Iris pigment epithelial cell (primary cell): Measurements from ENCODE around the gene ARHGEF16.
A peak's percentile ranks its signal among the peaks of the same experiment; 100 is the strongest.

ENCODE experiments used
- DNase-seq: peaks from one replicate; pipeline ENCODE4 v3.0.0-alpha.2; 2011; ENCODE audit warnings: low read depth

The ARHGEF16 gene

GRCh38 chr1:3456964-3457909 is 2.8 kb downstream of the ARHGEF16 start:
- DNase-seq, result no peak

- no peak for DNase-seq
Observed at GRCh38 chr1:3457910-3458883, 3.7 kb downstream of the ARHGEF16 start.

DNA sequence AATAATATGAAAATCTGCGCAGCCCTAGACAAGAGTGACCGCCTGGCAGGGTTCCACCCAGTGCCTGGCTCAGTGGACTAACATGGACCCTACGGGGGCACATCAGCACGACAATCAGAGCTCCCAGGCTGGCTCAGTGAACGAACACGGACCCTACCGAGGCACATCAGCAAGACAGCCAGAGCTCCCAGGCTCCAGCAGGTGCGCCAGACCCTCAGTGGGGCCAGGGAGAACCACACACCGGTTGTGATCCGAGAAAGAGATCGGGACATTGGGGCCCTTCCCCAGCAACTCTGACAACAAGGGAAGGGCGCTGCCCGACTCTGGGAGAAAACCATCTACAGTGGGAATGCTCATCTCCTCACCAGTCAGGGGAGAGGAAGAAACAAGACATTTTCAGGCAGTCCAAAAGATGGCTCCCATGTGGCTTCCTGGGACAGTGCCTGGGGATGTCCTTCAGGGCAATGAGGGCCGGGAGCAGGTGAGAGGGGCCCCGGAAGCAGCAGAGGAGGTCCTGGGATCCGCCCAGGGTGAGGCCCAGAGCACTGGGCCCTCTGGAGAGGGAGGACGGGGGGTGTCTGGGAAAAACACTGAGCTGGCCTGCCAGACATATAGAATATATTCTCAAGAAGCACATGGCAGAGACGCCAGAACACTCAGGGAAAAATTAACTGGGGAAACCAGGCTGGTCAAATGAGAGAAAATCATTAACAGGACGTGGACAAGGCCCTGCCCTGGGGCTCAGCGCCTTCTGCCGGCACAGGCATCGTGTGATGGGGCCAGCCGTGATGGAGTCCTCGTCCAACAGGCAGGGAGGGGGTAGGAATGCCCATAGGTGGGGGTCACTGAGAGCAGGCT is 4.8 kb downstream of the ARHGEF16 start:
- no peak for DNase-seq

GRCh38 chr1:3459940-3460671 is 5.6 kb downstream of the ARHGEF16 start:
- DNase-seq, result no peak

DNA sequence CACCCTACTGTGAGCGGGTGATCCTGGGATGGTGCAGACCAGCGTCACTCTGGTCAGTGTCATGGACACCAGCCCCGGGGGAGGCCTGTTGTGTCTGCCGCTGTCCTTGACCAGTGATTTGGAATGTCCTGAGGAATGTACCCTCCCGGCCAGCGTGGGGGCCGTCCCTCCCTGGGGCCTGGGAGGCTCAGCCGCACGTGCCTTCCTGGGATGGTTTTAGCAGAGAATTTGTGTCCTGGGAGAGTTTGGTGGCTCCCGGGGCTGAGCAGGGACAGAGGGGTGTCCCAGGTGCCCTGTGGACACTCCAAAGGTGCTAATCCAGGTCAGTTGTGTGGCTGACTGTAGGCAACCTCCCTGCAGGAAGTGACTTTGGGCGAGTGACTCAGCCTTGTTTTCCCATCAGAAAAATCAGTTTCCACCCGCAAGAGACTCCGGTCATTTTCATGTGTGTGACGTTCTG is 6.2 kb downstream of the ARHGEF16 start:
- DNase-seq, result peak; percentile 31

- DNase-seq, result no peak
Observed at GRCh38 chr1:3461238-3461933, 6.9 kb downstream of the ARHGEF16 start.

DNA sequence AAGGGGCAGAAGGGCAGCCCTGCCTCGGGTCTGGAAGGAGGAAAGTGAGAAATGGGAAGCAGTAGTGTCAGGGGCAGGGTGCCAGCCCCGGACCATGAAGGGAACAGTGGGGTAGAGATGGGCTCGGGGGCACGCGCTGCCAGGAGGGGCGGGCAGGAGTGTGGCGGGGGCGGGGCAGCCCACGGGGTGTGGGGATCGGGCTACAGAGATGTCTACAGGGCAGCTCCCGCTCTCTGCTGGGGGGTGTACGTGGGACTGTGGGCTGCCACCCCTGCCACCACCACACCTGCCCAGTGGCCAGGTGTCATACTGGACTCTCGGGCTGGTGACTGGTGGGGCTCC is 7.4 kb downstream of the ARHGEF16 start:
- DNase-seq, result no peak

GRCh38 chr1:3462356-3463012 is 8.0 kb downstream of the ARHGEF16 start:
- no peak for DNase-seq

GRCh38 chr1:3463013-3463385 is 8.5 kb downstream of the ARHGEF16 start:
- no peak for DNase-seq

GRCh38 chr1:3463408-3463863 is 9.0 kb downstream of the ARHGEF16 start:
- DNase-seq, result no peak

DNA sequence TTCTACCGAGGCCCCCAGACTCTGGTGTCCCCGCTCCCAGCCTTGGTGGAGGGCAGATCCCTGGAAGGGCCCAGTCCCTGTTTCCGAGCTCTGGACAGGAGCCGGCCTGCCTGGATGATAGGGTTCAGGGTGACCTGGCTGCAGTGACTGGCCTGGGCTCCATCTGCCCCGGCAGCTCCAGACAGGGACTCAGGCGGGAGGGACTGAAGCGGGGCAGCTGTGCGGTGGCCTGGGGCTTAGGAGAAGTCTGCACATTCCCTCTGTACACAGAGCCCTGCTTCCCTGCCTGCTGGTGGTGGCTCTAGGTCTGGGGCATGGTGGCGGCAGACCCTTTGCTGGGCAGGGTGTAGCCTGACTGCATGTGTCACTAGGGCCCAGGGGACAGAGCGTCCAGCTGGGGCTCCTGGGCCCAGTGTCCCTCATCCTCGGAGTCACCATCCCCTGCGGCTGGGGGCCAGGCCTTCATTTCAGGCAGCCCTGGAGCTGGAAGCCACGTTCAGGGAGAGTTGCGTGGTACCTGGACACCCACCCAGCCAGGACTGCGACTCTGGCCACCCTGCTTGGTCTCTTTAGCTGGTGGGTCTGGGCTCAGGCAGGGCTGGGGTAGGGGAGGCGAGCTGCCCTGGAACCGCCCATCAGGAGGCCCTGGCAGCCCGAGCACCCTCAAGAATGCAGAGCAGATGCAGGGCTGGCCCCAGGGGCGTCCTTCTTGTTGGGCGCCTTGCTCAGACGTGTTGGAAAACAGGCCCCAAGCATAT is 9.6 kb downstream of the ARHGEF16 start:
- no peak for DNase-seq

DNA sequence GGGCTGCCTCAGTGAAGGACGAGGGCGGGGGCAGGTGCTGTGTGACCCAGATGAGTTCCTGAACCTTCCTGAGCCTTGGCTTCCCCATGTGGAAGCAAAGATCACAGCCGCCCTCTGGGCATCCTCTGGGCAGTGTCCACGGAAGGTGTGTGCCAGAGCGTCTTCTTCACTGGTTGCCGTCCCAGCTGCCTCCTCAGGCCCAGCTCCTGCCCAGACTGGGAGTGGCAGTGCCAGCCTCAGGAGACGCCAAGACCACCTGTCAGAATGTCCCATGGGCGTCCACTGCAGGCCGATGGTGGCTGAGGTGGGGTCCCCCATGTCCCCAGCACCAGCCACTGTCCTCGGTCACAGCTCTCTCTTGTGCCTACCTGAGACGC is 10.2 kb downstream of the ARHGEF16 start:
- no peak for DNase-seq

GRCh38 chr1:3465091-3465934 is 10.8 kb downstream of the ARHGEF16 start:
- no peak for DNase-seq

GRCh38 chr1:3465935-3466321 is 11.5 kb downstream of the ARHGEF16 start:
- no peak for DNase-seq

GRCh38 chr1:3466366-3467075 is 12.1 kb downstream of the ARHGEF16 start:
- DNase-seq, result no peak

GRCh38 chr1:3467096-3468036 is 12.9 kb downstream of the ARHGEF16 start:
- DNase-seq, result no peak
